GM19025 (cell line): ENCODE data around the gene NPR2.

ENCODE experiments used
- ATAC-seq: cut with Tn5 transposase; IDR thresholded peaks from one replicate; pipeline ENCODE4 v1.9.1; 2021; ENCODE audit warnings: mild to moderate bottlenecking, low read depth, moderate library complexity; ENCODE audit not compliant: unreplicated experiment

Gene NPR2

DNA sequence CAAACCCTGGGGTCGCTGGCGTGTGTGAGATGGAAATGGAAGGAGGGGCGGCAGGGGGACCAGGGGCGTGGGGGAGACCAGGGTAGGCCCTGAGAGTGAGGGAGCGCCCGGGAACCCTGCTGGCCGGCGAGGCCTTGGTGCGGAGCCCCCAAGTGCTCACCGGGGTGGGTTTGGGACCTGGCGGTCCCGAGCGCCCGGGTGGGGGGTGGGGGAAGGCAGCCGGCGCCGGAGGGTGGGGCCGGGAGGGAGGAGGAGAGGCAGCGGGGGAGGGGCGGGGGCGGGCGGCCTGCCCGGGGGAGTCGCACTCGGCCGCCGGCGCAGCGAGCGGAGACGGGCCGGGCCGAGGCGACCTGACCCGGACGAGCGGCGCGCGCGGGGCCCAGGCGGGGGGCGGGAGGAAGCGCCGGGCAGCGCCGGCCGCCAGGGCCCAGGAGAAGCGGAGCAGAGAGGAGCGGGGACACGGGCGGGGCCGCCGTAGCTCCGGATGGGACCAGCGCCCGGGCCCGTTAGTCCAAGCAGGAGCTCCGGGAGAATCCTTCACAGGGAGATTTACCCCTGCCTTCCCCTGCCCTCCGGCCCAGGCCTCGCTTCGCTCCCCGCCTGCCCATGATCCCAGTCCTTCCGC, at the start of gene NPR2:
Gene NPR2, plus strand, starts transcription at position 295 of the 625 bp plus-strand sequence. CDS start 818 bp downstream, outside the sequence.
- ATAC-seq, result no peak

DNA sequence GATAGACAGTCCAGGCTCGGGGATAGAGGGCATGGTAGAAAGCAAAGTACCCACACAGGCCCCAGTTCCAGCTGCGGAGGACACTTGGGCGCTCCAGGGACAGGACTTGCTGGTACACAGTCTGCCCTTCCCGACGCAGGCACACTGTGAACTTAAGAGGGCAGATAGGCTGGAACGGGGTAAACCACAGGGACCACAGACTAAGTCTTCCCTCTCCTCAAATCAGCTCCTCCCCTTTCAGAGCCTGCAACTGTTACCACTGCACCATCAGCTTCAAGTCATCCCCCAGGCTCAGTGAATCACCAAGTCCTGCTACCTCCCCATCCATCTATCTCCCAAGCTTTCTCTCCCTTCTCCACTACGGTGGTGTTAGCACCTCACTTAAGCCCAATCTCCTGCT, 49.7 kb upstream of the NPR2 start:
- no peak for ATAC-seq

DNA sequence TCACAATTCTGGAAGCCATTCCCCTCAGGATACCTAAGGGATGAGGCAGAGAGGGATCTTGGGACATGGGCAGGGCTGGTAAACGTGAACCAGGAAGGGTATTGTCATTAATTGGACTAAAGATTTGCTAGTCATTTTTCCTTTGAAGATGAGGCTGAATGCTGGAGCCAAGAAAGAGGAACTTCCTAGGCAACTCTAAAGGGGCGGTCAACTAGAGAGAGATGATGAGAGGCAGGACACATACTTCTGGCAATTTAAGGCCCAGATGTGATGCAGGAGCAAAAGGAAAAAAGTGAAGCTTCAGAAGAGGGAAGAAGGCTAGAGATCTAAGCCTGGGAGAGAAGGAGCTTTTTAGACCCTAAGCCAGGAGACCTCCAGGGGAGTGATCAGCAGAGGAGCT, 47.9 kb upstream of the NPR2 start:
- ATAC-seq, result no peak

DNA sequence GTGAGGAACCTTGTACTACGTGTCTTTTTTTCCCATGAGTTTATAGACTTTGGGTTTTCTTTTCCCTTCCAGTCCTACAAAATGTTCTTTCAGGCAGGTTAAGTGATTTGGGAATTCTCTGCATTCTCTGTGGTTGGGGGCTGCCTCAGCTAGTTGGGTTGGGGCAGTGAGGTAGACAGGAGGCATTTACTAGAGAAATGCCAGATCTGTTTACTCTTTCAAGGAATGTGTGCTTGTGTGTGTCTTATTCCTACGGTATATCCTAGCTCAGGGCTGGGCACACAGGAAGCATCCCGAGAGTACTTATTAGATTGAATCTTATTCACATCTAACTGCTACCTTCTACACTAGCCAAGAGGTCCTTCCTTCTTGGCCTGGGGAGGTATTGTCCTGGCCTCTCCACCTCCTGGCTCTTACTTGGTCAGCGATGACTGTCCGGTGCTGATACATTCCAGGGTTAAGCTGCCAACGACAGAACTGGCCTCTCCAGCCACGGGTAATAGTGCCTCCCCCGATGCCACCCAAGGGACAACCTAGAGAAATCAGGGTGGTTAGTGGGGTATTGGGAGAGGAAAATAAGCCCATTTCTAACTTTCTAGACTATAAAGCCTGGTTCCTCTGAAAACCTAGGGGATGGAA, 47.4 kb upstream of the NPR2 start:
- no peak for ATAC-seq

DNA sequence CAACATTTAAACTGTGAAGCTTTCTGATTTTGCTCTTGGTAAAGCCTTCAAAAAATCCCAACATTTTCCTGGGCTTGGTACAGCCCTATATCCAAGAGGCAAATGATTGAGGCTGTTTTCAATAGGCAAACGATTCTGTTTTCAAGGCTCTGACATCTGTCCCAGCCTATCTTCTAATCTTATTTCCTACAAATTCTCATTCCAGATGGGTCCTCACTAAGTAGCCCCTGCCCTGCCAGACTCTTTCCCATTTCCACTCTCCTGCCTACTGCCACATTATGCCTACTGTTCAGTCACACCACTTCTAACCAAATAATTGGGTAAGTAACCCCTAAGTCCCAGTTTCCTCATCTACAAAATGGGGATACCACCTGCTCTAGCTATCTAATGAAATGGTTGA, 45.8 kb upstream of the NPR2 start:
- no peak for ATAC-seq

DNA sequence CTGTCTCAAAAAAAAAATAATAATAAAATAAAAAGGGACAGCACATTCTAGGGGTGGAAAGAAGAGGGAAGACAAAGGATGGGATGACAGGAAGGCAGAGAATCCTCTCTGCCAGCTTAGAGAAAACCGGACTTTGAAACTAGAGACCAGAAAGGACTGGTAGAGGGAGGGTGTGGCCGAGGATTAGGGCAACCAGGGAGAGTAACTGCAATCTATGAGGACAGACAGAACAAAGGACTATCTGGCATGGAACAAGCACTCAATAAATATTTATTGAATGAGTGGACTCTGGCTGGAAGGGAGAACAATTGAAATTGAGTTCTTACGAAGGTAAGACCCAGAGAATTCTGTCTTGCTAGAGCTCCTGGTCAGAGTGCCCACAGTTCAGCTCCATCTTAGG, 44.8 kb upstream of the NPR2 start:
- ATAC-seq, result no peak

DNA sequence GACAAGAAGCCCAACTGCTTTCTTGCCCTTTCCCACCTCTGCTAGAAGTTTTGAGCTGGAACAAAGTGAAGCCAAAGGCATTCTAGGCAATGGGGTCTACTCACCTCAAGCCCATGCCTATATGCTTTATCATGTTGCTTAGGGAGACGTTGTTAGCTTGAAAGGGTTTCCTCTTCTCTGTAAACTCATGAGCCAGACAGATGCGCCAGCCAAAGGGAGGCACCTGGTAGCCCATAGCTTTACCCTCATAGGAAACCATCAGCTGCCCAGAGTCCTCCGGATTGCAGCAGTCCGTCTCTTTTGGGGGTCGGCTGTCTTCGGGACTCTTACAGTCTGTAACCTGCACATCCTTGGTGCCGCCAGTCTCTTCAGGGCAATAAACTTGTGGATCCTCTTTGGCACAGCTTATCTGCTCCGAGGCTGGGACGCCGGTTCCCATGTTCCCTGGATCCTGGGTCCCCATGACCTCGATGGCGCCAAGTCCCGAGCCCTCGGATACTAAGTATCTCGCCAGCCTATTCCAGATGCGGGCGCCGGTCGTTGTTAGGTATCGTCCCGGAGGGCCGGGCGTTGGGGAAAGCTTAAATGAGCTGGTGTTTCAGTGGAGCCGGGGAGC, 43.0 kb upstream of the NPR2 start:
- ATAC-seq, result no peak

DNA sequence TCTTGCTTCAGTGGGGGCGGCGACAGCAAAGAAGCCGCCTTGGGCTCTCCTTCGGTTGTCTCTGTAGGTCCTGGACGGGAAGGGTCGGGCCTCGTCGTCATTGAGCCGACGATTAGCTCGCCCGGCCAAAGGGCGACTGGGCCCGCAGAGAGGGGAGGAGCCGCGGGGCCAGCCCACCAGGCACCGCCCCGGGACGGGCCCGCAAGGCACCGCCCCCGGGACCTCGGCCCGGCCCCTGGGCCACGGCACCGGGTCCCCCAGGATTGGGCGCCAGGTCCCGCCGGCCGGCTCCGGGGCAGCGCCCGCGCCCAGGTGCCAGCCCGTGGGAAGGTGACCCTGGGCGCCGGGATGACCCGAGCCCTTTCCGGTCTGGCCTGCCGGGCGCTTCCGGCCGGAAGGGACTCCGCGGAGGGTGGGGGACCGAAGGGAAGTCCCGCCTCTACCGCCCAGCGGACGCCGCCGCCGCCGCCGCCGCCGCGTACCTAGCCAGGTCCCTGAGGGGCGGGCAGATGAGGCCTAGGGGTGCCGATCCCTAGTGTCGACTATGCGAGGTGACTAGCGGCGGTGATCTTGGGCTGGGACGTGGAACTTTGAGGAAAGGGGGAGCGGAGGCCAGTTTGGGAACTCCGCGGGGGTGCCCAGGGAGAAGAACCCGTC, 42.4 kb upstream of the NPR2 start, which contains the start of the genes GBA2 and RGP1:
Gene GBA2, minus strand, starts transcription at position 371 of the 657 bp plus-strand sequence. CDS start 524 bp downstream, outside the sequence.
Gene RGP1, plus strand, starts transcription at position 430 of the 657 bp plus-strand sequence. CDS start 469 bp downstream, outside the sequence.
- ATAC-seq, result peak; percentile 82

DNA sequence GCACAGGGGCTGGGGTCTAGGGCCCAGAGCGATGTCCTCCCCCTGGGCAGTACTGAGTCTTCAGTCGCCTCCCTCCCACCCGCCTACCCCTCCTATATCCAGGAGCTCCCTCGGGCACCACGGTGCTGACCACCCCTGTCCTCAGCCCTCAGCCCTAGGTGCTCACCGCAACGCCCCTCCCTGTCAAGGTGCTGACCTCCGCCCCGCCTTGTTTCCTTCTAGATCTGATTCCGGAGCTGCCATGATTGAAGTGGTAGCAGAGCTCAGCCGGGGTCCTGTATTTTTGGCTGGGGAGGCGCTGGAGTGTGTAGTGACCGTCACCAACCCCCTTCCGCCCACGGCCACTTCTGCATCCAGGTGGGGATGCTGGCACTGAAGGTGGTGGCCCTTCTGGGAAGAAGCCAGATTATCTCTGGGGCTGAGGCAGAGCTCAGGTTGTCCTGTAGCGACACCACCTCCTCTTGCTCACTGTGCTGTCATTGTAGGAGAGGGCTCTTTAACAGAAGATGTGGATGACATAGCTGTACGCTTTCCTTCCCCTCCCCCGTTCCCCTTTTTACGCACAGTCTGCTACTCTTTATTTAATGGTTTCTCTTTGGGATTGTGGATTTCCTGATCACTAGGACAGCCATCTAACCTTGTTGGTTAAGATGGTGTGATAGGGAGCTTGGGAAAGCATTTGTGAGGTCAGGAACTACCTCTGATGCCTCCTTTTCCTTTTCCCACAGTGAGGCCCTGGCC, 41.7 kb upstream of the NPR2 start:
- ATAC-seq, result peak; percentile 9

DNA sequence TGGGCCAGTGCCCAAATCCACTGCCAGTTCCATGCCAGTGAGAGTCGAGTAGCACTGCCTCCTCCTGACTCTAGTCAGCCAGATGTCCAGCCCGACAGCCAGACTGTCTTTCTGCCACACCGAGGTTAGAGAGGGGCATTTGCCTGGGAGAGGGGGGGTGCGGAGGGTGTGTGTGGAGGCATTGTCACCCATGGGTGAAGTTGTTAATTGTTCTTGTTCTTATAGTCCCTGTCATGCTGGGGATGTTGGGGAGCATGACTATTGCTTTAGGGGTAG, 41.2 kb upstream of the NPR2 start:
- no peak for ATAC-seq

DNA sequence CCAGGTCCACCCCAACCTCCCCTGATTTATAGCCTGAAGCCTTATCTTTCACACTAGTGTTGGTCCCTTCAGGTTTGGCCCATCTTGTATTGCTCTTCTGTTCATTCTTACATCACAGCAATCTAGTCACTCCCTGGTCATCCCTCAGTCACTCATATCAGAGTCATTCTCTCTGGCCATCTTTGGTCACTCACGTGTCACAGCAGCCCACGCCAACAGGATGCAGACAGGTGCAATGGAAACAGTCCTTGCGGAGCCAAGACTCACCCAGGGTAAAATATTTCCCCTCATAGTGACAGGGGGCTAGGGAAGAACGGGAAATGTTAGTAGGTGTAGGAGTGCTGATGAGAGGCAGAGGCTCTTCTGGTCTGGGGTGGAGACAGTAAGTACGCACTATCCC, 37.9 kb upstream of the NPR2 start:
- ATAC-seq, result no peak

DNA sequence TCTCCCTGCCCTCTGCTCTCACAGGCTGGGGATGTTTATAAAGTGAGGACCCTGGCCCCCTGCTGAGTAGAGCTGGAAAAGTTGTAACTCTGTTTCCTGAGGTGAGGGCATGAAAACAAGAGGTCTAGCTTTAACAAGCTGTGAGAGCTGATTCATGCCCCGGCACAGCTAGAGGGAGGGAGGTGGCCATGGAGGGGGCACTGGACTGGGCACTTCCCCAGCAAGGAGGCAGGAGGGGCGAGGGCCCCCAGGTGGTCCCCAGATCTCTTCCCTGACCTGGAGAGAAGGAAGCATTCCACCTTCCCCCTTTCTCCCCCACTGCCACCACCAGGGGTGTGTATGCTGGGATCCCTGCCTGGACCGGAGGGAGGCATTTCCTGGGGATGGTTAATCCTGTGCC, 37.1 kb upstream of the NPR2 start, which contains the start of gene MSMP:
Gene MSMP, minus strand, starts transcription at position 13 of the 400 bp plus-strand sequence. CDS start 147 bp downstream, outside the sequence.
- ATAC-seq, result no peak

DNA sequence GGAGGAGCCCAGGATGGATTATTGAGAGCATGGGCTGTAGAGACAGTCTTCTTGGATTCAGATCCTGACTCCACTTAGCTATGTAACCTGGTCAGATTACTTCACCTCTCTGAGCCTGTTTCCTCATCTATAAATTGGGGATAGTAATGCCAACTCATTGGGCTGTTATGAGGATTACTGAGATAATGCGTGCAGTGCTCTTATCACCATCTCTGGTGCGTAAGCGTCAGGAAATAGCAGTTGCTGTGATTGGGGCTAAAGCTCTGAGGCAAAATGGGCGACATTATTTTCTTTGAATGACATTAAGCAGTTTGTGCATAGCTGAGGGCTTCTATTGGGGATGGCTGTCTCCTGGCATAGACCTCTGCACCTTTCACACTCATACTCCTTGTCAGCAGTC, 36.3 kb upstream of the NPR2 start:
- ATAC-seq, result no peak

DNA sequence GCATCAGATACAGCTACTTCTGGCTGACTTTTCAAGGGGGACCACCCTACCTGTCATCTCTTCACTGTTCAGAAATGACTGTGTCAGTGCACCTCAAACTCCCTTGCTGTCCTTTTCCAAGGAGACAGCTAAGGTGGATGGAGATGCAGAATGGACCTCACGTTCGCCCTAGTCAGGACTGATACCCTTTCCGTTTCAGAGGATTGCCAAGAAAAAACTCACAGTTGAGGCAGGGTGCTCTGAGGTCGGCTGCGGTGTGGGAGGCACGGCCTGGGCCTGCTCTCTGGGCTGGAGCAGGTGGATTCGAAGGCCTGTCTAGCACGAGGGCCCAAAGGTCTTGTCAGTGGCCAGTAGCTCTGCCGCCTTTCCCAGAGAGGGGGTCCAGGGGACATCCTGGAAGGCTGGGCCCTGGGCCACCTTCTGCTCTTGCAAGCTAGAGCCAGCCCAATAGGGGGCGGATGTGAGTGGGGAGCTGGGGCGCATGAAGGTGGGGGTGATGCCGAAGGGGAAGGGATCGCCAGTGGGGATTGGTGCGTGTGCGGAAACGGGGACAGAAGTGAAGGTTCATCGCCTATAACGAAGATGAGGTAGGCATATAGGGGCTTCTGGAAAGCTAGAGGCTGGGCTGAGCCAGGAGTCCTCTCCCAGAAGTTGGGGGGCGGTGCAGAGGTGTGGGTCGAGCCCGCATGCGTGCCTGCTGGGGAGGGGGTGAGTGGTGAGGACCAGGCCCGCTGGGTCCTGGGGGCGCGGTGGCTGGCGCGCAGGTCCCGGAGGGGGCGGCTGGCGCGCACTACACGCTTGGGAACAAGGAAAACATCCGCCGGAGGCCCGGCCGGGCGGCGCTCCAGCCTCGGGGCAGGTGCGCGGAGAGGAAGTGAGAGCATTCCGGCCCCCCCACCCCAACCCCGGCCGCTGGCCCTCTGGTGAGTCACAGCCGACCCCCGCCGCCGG, 34.8 kb upstream of the NPR2 start:
- ATAC-seq, result peak; percentile 48

DNA sequence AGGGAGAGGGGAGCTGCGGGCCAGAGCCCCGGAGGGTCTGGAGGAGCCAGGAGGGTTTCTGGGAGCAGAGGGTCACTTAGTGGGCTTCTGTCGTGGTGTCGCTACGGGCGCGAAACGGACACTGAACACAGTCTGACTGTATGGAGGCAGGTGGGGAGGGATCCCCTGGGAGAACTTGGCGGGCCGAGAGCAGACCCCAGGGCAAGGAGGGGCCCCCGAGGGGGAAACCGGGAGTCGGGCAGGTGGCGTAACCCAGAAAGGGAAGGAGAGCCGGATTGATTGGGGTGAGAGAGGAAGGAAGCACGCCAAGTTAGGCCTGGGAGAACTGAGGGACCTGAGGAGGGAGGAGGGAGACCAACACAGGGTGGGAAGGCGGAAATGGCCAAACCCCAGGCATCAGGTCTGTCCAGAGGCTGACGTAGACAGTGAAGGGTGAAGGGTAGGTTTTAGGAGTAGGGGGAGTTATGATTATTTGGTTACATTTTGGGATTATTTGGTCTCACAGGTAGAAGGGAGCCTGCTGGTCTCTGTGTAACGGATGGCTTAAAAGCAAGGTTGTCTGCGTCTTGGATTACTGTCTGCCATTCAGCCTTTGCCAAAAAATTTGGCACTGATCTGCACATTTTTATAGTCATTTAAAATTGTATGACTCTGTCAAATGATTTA, 34.0 kb upstream of the NPR2 start:
- ATAC-seq, result peak; percentile 36

DNA sequence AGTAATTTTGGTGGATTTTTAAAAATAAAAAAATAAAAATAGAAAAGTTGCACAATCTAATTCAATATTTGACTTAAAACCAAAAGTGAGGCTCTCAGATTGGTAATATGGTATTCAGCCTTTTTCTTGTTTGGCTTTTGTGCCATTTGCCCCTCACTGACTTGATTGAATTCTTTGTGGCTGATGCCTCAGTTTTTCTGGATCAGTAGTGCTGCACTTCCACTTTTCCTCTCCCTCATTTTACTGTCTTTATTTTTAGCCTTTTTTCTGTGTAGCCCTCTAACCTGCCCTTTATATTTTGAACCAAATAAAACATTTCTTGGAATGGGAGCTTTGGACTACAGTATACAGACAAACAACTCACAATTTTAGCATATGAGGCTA, 33.5 kb upstream of the NPR2 start:
- ATAC-seq, result no peak

DNA sequence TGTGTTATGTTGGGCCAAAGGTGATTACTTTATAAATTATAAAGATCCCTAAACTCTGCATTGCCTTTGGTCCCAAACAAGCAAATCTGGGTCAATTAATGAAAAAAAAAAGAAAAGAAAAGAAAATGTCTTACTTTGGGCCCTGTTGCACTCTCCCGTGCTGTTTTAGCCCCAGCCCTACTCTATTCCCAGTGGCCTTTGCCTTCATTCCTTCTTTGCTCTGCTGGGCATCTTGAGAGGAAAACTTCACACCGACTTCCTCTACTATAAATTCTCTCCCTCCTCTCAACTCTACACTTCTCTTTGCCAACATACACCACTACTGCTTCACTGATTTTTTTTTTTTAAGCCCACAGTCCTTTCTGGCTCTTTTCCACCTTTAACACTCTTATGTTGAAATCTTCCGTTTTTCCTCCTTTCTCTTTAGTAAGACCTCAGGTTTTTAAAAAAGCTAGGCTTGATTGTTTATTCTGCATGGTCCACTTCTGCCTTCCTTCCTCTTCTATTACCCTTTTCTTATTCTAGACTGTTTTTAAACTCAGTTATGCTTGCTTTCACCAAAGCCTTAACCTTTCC, 32.8 kb upstream of the NPR2 start:
- ATAC-seq, result no peak

DNA sequence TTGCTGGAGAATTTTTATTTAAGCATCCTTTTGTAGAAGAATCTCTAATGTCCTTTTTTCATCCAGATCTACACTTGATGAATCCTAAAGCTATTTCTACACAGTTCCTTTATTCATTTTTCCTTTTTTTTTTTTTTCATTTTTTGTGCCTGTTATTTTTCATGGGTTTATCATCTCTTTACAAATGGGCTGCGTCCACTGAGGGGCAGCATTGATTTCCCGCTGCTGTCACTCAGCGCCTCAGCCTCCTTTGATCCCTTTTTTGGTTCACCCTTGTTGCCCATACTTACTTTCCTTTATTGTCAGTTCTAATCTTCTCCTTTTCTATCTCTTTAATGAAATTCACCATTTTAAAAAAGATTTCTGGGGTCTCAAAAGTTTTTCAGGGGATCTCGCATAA, 31.6 kb upstream of the NPR2 start:
- ATAC-seq, result no peak

DNA sequence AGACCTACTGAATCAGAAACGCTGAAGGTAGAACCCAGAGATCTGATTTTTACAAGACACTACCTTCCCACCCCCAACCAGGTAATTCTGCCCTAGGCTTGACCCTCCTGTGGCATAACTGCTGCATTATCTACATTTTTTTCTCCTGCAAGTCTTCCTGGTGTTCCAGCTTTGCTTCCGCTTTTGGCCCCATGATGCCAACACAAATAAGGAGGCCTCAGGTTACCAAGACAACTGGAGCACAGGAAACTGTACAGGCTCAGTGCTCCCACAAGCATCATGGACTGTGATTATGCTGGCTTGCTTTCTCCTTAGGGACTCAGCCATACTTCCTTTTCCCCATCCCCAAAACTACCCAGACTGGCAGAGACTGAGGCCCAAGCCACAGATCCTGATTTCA, 30.7 kb upstream of the NPR2 start:
- no peak for ATAC-seq
